Measurements from ENCODE around the gene STK32C. TPM values are rescaled to one million over a fixed set of nuclear protein-coding genes. Genes with fewer than 3 reads are reported as not detected.

The STK32C gene
- total RNA-seq, 6 experiments from 2014 or later, result 1.6 to 3.5 (median 2.1) TPM

- Histone ChIP-seq H3K4me3 (no peak overlapping the region), H3K9me3 (no peaks in the 10 kb centered on the region), H3K27ac (no peak overlapping the region), H3K27me3 (no peaks in the 10 kb centered on the region), H3K36me3 (no peaks in the 10 kb centered on the region), H3K4me1 (no peaks in the 10 kb centered on the region)
- TF ChIP-seq POLR2A (IDR thresholded peaks at IDR 0.05) (no peak), CTCF (IDR thresholded peaks at IDR 0.05) (no peak)
- DNase-seq, result no peak
- 49% methylated on average over 4 of the region's 9 CpGs for WGBS (ENCODE audit: insufficient coverage, low coverage, low lambda C conversion rate, missing lambda C conversion rate)
- ATAC-seq, result no peak
- intact Hi-C loops (cut with DNase I), result no loop called here
Observed at GRCh38 chr10:132263866-132264265, 43.9 kb downstream of the STK32C start.

DNA sequence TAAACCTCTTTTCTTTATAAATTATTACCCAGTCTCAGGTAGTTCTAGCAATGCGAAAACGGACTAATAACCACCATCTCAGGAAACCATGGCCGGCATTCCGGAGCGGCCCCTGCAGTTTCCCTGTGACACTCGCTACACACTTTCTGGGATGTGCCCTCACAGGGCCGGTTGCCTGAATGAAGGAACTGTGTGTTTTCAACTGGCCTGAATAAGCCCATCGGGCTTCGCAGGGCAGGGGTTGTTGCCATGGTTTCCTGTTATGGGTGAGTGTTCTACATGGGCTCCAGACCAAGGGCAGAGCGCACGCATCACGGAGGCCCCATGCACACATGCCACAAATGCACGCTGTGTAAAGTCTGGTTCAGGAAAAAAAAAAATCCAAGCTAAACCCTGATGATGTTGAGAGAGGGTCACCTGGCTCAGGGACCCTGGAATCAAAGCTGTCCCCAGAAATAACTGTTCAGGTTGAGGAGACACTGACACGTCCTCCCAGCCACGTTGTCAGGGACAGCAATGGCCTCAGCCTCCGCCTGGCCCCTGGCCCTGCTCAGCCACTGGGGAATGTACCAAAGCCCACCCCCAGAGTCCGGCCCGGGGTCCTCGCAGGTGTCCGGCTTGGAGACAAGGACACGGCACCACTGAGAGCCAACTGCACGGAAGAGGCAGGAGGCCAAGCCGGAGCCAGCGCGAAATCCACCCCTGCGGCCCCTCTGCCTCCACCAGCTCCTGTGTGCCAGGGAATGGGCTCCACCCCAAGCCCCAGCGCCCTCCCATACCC is 47.9 kb downstream of the STK32C start:
- no peak for ATAC-seq
- no peaks in the 10 kb centered on the region for H3K27me3 ChIP-seq
- H3K36me3 ChIP-seq, result no peaks in the 10 kb centered on the region
- 93% methylated on average over 14 of the region's 27 CpGs for WGBS (ENCODE audit: insufficient coverage, low coverage, low lambda C conversion rate, missing lambda C conversion rate)
- intact Hi-C loops (cut with DNase I), result no loop called here
- DNase-seq, result no peak
- H3K9me3 ChIP-seq, result no peaks in the 10 kb centered on the region
- no peak overlapping the region for H3K27ac ChIP-seq
- no peak for TF ChIP-seq CTCF (IDR thresholded peaks at IDR 0.05)
- TF ChIP-seq POLR2A (IDR thresholded peaks at IDR 0.05), result no peak
- no peak overlapping the region for H3K4me3 ChIP-seq
- H3K4me1 ChIP-seq, result no peaks in the 10 kb centered on the region

- H3K4me1 ChIP-seq, result no peaks in the 10 kb centered on the region
- WGBS (ENCODE audit: insufficient coverage, low coverage, low lambda C conversion rate, missing lambda C conversion rate), result 98% methylated on average over 8 of the region's 23 CpGs
- DNase-seq, result no peak
- H3K9me3 ChIP-seq, result no peaks in the 10 kb centered on the region
- intact Hi-C loops (cut with DNase I), result no loop called here
- H3K27ac ChIP-seq, result no peak overlapping the region
- no peak overlapping the region for H3K4me3 ChIP-seq
- H3K27me3 ChIP-seq, result no peaks in the 10 kb centered on the region
- TF ChIP-seq CTCF (IDR thresholded peaks at IDR 0.05), result no peak
- TF ChIP-seq POLR2A (IDR thresholded peaks at IDR 0.05), result no peak
- no peaks in the 10 kb centered on the region for H3K36me3 ChIP-seq
- ATAC-seq, result no peak
Observed at GRCh38 chr10:132258423-132258822, 49.3 kb downstream of the STK32C start.

- Histone ChIP-seq H3K4me1 (no peaks in the 10 kb centered on the region), H3K4me3 (no peak overlapping the region), H3K27ac (no peak overlapping the region), H3K36me3 (no peaks in the 10 kb centered on the region), H3K9me3 (no peaks in the 10 kb centered on the region), H3K27me3 (no peaks in the 10 kb centered on the region)
- 90% methylated on average over 2 of the region's 9 CpGs for WGBS (ENCODE audit: insufficient coverage, low coverage, low lambda C conversion rate, missing lambda C conversion rate)
- DNase-seq (no peak), ATAC-seq (no peak)
- intact Hi-C loops (cut with DNase I), result no loop called here
- TF ChIP-seq POLR2A (IDR thresholded peaks at IDR 0.05) (no peak), CTCF (IDR thresholded peaks at IDR 0.05) (no peak)
Observed at GRCh38 chr10:132257907-132258306, 49.8 kb downstream of the STK32C start.

Data from right lobe of liver (tissue), 6 donors.